Fibroblast of pulmonary artery (primary cell): Measurements from ENCODE around the gene IL36RN.
"Not testable (repeated sequence)": the region's sequence is repeated elsewhere in the genome, so short reads cannot be mapped to it uniquely, and the experiment has no call there.

Experiments
- DNase-seq: peaks from one replicate; pipeline ENCODE4 v3.0.0-alpha.2; 2010; ENCODE audit warnings: low read depth
- H3K4me3 ChIP-seq: replicated peaks from 2 replicates; pipeline ENCODE4 v1.5.1; 2011; ENCODE audit warnings: low read depth, mild to moderate bottlenecking, control low read depth, low read length, moderate library complexity
- CTCF ChIP-seq: IDR thresholded peaks from 2 replicates; pipeline ENCODE4 v1.5.1; 2011; ENCODE audit warnings: mild to moderate bottlenecking, control low read depth, low read length, inconsistent platforms; ENCODE audit errors: missing control alignments

The IL36RN gene

GRCh38 chr2:113092864-113093612 lies 34.0 kb downstream of the IL36RN start:
- TF ChIP-seq CTCF: no peak
- DNase-seq: no peak
- H3K4me3 ChIP-seq: no peak overlapping the region

- H3K4me3 ChIP-seq: no peak overlapping the region
- no peak for TF ChIP-seq CTCF
- no peak for DNase-seq
These were observed 34.6 kb downstream of the IL36RN start for GRCh38 chr2:113093613-113093977.

GRCh38 chr2:113096306-113096705 lies 37.3 kb downstream of the IL36RN start:
- DNase-seq, H3K4me3 ChIP-seq: not testable (repeated sequence)

DNA sequence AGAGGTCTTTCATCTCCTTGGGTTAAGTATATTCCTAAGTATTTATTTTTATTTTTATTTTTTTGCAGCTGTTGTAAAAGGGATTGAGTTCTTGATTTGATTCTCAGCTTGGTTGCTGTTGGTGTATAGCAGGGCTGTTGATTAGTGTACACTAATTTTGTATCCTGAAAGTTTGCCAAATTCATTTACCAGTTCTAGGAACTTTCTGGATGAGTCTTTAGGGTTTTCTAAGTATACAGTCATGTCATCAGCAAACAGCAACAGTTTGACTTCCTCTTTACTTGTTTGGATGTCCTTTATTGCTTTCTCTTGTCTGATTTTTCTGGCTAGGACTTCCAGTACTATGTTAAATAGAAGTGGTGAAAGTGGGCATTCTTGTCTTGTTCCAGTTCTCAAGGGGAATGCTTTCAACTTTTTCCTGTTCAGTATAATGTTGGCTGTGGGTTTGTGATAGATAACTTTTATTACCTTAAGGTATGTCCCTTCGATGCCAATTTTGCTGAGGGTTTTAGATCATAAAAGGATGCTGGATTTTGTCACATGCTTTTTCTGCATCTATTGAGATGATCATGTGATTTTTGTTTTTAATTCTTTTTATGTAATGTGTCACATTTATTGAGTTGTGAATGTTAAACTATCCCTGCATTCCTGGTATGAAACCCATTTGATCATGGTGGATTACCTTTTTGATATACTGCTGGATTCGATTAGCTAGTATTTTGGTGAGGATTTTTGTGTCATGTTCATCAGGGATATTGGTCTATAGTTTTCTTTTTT lies 38.0 kb downstream of the IL36RN start:
- not testable (repeated sequence) for DNase-seq, H3K4me3 ChIP-seq

DNA sequence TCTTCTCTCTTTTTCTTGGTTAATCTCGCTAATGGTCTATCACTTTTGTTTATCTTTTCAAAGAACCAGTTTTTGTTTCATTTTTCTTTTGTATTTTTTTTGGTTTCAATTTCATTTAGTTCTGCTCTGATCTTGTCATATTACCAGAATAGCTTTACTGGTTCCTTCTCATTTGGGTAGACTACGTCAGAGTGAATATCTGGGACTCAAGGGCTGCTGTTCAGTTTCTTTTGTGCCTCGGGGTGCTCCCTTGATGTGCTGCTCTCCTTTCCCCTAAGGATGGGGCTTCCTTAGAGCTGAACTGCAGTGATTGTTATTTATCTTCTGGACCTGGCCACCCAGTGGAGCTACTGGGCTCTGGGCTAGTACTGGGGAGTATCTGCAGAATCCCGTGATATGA lies 39.0 kb downstream of the IL36RN start:
- no peak overlapping the region for H3K4me3 ChIP-seq
- no peak for DNase-seq
- TF ChIP-seq CTCF: no peak

DNA sequence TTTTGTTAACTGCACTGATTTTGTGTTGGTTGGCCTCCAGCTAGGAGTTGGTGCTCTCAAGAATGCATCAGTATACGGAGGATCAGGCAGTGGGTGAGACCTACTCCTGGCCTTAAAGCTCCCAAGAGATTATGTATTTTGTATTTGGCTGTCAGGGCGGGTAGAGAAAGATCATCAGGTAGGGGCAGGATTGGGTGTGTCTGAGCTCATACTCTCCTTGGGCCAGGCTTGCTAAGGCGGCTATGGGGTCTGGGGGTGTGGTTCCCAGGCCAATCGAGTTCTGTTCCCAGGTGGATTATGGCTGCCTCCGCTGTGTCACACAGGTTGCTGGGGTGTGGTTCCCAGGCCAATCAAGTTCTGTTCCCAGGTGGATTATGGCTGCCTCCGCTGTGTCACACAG lies 39.5 kb downstream of the IL36RN start:
- no peak overlapping the region for H3K4me3 ChIP-seq
- no peak for DNase-seq
- no peak for TF ChIP-seq CTCF

GRCh38 chr2:113102133-113102532 lies 43.1 kb downstream of the IL36RN start:
- no peak for DNase-seq

More at GRCh38 chr2:113102133-113102532, 43.1 kb downstream of the IL36RN start:
- no peak overlapping the region for H3K4me3 ChIP-seq
- TF ChIP-seq CTCF: no peak
